ENCODE results near the gene GUCY2D.

DNA sequence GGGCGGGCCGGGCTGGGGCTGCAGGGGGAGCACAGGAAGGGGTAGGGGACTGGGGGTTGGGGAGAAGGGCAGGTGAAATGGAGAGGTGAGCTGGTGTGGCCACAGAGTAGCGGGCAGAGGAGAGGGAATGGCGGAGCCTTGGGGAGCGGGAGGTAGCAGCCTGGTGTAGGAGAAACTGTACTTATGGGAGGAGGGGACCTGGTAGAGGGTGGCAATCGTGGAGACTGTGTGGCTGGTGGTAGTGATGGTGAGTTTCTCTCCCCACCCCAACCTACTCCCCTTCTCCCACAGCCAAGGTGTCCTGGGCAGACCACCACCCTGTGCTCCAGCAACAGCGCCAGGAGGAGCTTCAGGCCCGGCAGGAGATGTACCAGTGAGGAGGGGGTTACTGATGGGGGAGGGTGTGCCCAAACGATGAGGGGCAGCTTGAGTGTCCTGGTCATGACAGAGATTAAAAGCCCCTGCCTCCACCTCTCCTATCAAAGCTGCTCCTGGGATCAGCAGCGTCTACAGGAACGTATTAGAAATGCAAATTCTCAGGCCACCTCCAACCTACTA lies 37.3 kb downstream of the GUCY2D start:
- no peak for TF ChIP-seq POLR2A (IDR thresholded peaks at IDR 0.05)
- TF ChIP-seq, protein P1, sequence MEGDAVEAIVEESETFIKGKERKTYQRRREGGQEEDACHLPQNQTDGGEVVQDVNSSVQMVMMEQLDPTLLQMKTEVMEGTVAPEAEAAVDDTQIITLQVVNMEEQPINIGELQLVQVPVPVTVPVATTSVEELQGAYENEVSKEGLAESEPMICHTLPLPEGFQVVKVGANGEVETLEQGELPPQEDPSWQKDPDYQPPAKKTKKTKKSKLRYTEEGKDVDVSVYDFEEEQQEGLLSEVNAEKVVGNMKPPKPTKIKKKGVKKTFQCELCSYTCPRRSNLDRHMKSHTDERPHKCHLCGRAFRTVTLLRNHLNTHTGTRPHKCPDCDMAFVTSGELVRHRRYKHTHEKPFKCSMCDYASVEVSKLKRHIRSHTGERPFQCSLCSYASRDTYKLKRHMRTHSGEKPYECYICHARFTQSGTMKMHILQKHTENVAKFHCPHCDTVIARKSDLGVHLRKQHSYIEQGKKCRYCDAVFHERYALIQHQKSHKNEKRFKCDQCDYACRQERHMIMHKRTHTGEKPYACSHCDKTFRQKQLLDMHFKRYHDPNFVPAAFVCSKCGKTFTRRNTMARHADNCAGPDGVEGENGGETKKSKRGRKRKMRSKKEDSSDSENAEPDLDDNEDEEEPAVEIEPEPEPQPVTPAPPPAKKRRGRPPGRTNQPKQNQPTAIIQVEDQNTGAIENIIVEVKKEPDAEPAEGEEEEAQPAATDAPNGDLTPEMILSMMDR (IDR thresholded peaks at IDR 0.05) = no peak

Data from thyroid gland (tissue), 4 donors.